HepG2 (cell line): ENCODE data around the gene UTP15. TPM values are rescaled to one million over a fixed set of nuclear protein-coding genes. Genes with fewer than 3 reads are reported as not detected.

ENCODE experiments used
- ATAC-seq: fragments of 200-7000 bp; cut with Tn5 transposase; 3 replicates; pipeline ENCODE4 v1.9.1; 2020; ENCODE audit warnings: mild to moderate bottlenecking, moderate library complexity
- BruUV-seq: library from RNA; stranded (reverse); fragments of 400-500 nt; replicated peaks from 2 replicates; lab custom pipeline; 2021; lab: Mats Ljungman, UMichigan
- CTCF ChIA-PET: fragments of 300-600 bp; formaldehyde crosslinking; extraction: SDS; loops from one replicate; lab custom pipeline; 2021; ENCODE audit warnings: low total read pairs, inconsistent platforms, low intra/inter-chr PET ratio; lab: Yijun Ruan, JAX
- POLR2A ChIA-PET: fragments of 350-600 bp; sonication (Branson Sonifier 250); formaldehyde crosslinking; loops from one replicate; lab custom pipeline; 2020; ENCODE audit warnings: antibody characterized with exemption, inconsistent platforms; lab: Yijun Ruan, JAX
- DNase-seq: peaks from one replicate; pipeline ENCODE4 v3.0.0-alpha.2; 2015; ENCODE audit warnings: low spot score
- FAIRE-seq: peaks from 3 replicates; lab custom pipeline; 2011; peaks lifted over from hg19 to GRCh38; lab: Jason Lieb, UNC
- H2AFZ ChIP-seq: one replicate; pipeline ENCODE4 v1.6.1; 2011; ENCODE audit warnings: low read length, inconsistent platforms
- H3K27ac ChIP-seq: fragments of 300-600 bp; 3 replicates; pipeline ENCODE4 v1.8.0; 2011; ENCODE audit warnings: mixed run types, mild to moderate bottlenecking, mixed read lengths, low read length, inconsistent platforms; ENCODE audit not compliant: insufficient read depth; ENCODE audit errors: extremely low read length
- H3K27me3 ChIP-seq, 2 experiments: fragments of 200-600 bp in 1 of 2; 2 replicates in 1 of 2; 3 replicates in 1 of 2; pipeline versions ENCODE4 v1.6.0 to v1.8.0; 2011; ENCODE audit warnings: low read length in 2 of 2, mild to moderate bottlenecking in 2 of 2, moderate library complexity in 2 of 2, inconsistent platforms in 1 of 2; ENCODE audit not compliant: insufficient read depth in 2 of 2, control insufficient read depth in 1 of 2
- H3K36me3 ChIP-seq, 2 experiments: fragments of 200-600 bp in 1 of 2; replicated peaks in 1 of 2; 2 replicates in 1 of 2; 3 replicates in 1 of 2; pipeline versions ENCODE4 v1.5.1 to v1.8.0; 2011; ENCODE audit warnings: low read length in 2 of 2, inconsistent platforms in 1 of 2; ENCODE audit not compliant: insufficient read depth in 2 of 2, control insufficient read depth in 1 of 2
- H3K4me1 ChIP-seq: 2 replicates; pipeline ENCODE4 v1.5.1; 2012; ENCODE audit warnings: low read length, inconsistent platforms; ENCODE audit not compliant: insufficient read depth
- H3K4me2 ChIP-seq: 2 replicates; pipeline ENCODE4 v1.6.0; 2011; ENCODE audit warnings: low read depth, low read length, inconsistent platforms
- H3K4me3 ChIP-seq, 3 experiments: fragments of 200-600 bp in 1 of 3; sonication (generic), shearing (Covaris generic) in 1 of 3; replicated peaks in 1 of 3; 2 replicates each; pipeline ENCODE4 v1.5.1; 2011 to 2016; ENCODE audit warnings: low read length in 3 of 3, inconsistent platforms in 2 of 3, low read depth in 2 of 3, mild to moderate bottlenecking in 2 of 3, control low read depth in 1 of 3, mixed read lengths in 1 of 3; ENCODE audit not compliant: insufficient read depth in 1 of 3
- H3K79me2 ChIP-seq: one replicate; pipeline ENCODE4 v1.6.1; 2011; ENCODE audit warnings: low read length, inconsistent platforms; ENCODE audit not compliant: insufficient read depth
- H3K9ac ChIP-seq: 2 replicates; pipeline ENCODE4 v1.6.0; 2011; ENCODE audit warnings: mild to moderate bottlenecking, low read depth, low read length, inconsistent platforms; ENCODE audit not compliant: insufficient read depth
- H3K9me3 ChIP-seq: 2 replicates; pipeline ENCODE4 v1.5.1; 2012; ENCODE audit warnings: mild to moderate bottlenecking, low read length
- H4K20me1 ChIP-seq: 2 replicates; pipeline ENCODE4 v1.6.0; 2011; ENCODE audit warnings: inconsistent platforms, mild to moderate bottlenecking, low read length, moderate library complexity; ENCODE audit not compliant: insufficient read depth
- AHR ChIP-seq: IDR thresholded peaks from 2 replicates; pipeline ENCODE4 v1.6.1; 2018; ENCODE audit warnings: missing genetic modification reagents, missing compliant biosample characterization
- ARNT2 ChIP-seq: sonication (generic); formaldehyde crosslinking; IDR thresholded peaks from 2 replicates; pipeline ENCODE4 v1.8.0; 2022; ENCODE audit warnings: mild to moderate bottlenecking, low read depth, missing genetic modification reagents, moderate library complexity
- CENPBD1 ChIP-seq: sonication (generic); formaldehyde crosslinking; IDR thresholded peaks from 2 replicates; pipeline ENCODE4 v1.8.0; 2022; ENCODE audit warnings: missing genetic modification reagents, low read depth, mild to moderate bottlenecking, borderline replicate concordance
- DPF2 ChIP-seq: sonication (generic); formaldehyde crosslinking; IDR thresholded peaks from 2 replicates; pipeline ENCODE4 v1.4.0; 2020; ENCODE audit warnings: mild to moderate bottlenecking, low read depth, missing genetic modification reagents, borderline replicate concordance
- ELF3 ChIP-seq: IDR thresholded peaks from 2 replicates; pipeline ENCODE4 v1.6.1; 2016; ENCODE audit warnings: missing genetic modification reagents, missing compliant biosample characterization
- ETV5 ChIP-seq: IDR thresholded peaks from 2 replicates; pipeline ENCODE4 v1.6.1; 2018; ENCODE audit warnings: missing biosample characterization, missing genetic modification reagents, inconsistent platforms, borderline replicate concordance
- GATAD1 ChIP-seq: IDR thresholded peaks from 2 replicates; pipeline ENCODE4 v1.6.1; 2016; ENCODE audit warnings: missing genetic modification reagents, missing compliant biosample characterization
- HNF4A ChIP-seq: sonication (generic); formaldehyde crosslinking; IDR thresholded peaks from 2 replicates; pipeline ENCODE4 v1.4.0; 2020; ENCODE audit warnings: missing genetic modification reagents
- HNRNPLL ChIP-seq: fragments of 200-400 bp; formaldehyde crosslinking; IDR thresholded peaks from 2 replicates; pipeline ENCODE4 v1.6.1; 2017; ENCODE audit warnings: mild to moderate bottlenecking, low read depth, low read length; ENCODE audit not compliant: poor library complexity, severe bottlenecking
- HOXA9 ChIP-seq: sonication (generic); formaldehyde crosslinking; IDR thresholded peaks from 2 replicates; pipeline ENCODE4 v1.8.1; 2022; ENCODE audit warnings: missing genetic modification reagents, mild to moderate bottlenecking, moderate library complexity, borderline replicate concordance
- MAX ChIP-seq: IDR thresholded peaks from 2 replicates; pipeline ENCODE4 v1.6.1; 2012; ENCODE audit warnings: inconsistent platforms
- MED1 ChIP-seq: sonication (generic); formaldehyde crosslinking; IDR thresholded peaks from 2 replicates; pipeline ENCODE4 v1.4.0; 2020; ENCODE audit warnings: missing genetic modification reagents
- MIER3 ChIP-seq: IDR thresholded peaks from 2 replicates; pipeline ENCODE4 v1.6.1; 2016; ENCODE audit warnings: missing compliant biosample characterization, borderline replicate concordance
- SNRNP70 ChIP-seq: fragments of 200-400 bp; formaldehyde crosslinking; IDR thresholded peaks from 2 replicates; pipeline ENCODE4 v1.6.1; 2017; ENCODE audit warnings: mild to moderate bottlenecking, low read depth, low read length, moderate library complexity
- SRY ChIP-seq: sonication (generic); formaldehyde crosslinking; IDR thresholded peaks from 2 replicates; pipeline ENCODE4 v1.8.0; 2022; ENCODE audit warnings: mild to moderate bottlenecking, missing genetic modification reagents
- TBX3 ChIP-seq: fragments of 450-650 bp; IDR thresholded peaks from 2 replicates; pipeline ENCODE4 v1.6.1; 2017; ENCODE audit warnings: antibody characterized with exemption, mild to moderate bottlenecking, inconsistent platforms, borderline replicate concordance
- ZFP36L1 ChIP-seq: sonication (generic); formaldehyde crosslinking; IDR thresholded peaks from 2 replicates; pipeline ENCODE4 v1.8.0; 2022; ENCODE audit warnings: mild to moderate bottlenecking, missing genetic modification reagents, moderate library complexity
- ZNF337 ChIP-seq: sonication (generic); formaldehyde crosslinking; IDR thresholded peaks from 2 replicates; pipeline ENCODE4 v1.5.1; 2020; ENCODE audit warnings: missing genetic modification reagents, low read depth, mild to moderate bottlenecking, borderline replicate concordance
- ZNF607 ChIP-seq: sonication (generic); formaldehyde crosslinking; IDR thresholded peaks from 2 replicates; pipeline ENCODE4 v1.5.1; 2020; ENCODE audit warnings: missing genetic modification reagents, mild to moderate bottlenecking, borderline replicate concordance
- ZNF740 ChIP-seq: sonication (generic); formaldehyde crosslinking; IDR thresholded peaks from 2 replicates; pipeline ENCODE4 v1.4.0; 2020; ENCODE audit warnings: missing genetic modification reagents
- in situ Hi-C: cut with HindIII; loops from 2 replicates; pipeline ENCODE4 v1.10.0; 2017; ENCODE audit warnings: low pct_unique_long_range_greater_than_20kb; ENCODE audit not compliant: extremely low pct_ligation_motif_present
- intact Hi-C: fragments of 100-400 bp; cut with micrococcal nuclease; formaldehyde crosslinking; loops from one replicate; pipeline ENCODE4 v1.10.0; 2022; ENCODE audit not compliant: unreplicated experiment
- polyA plus RNA-seq, 8 experiments: library from polyadenylated mRNA; depleted of rRNA in 3 of 8; stranded (reverse) in 7 of 8; unstranded in 1 of 8; fragments of >200 nt; fragmentation: Illumina TruSeq in 4 of 8; extraction: Trizol in 4 of 8; gene quantifications; 2 replicates each; pipeline versions ENCODE4 v1.2.1 to v1.2.3, GENCODE V29; 2011 to 2016; ENCODE audit warnings: low read depth in 4 of 8, missing spikeins in 1 of 8, mixed read lengths in 1 of 8; ENCODE audit not compliant: insufficient read depth in 1 of 8
- total RNA-seq, 5 experiments: library from RNA; depleted of rRNA; stranded (reverse); fragments of >200 nt; fragmentation: Illumina TruSeq; extraction: Trizol; gene quantifications; 2 replicates each; pipeline ENCODE4 v1.2.3, GENCODE V29; 2016; ENCODE audit warnings: low read depth in 1 of 5

UTP15 gene
- total and polyA plus RNA-seq, 2 of the 13 experiments (the other 11 are each of a cell fraction or from before 2014, with no cell fraction given): 7.3 to 35.8 TPM

GRCh38 chr5:73629456-73629855 lies 63.9 kb downstream of the UTP15 start:
- H3K27ac ChIP-seq: no peak overlapping the region
- peaks cover 7% of the 10 kb centered on the region for H4K20me1 ChIP-seq
- peaks cover 73% of the 10 kb centered on the region for H3K79me2 ChIP-seq
- H3K36me3 ChIP-seq: no peaks in the 10 kb centered on the region
- no peak for TF ChIP-seq ZFP36L1 (CRISPR knock-in tag)
- TF ChIP-seq ETV5 (CRISPR knock-in tag): no peak
- TF ChIP-seq CENPBD1 (CRISPR knock-in tag): no peak
- TF ChIP-seq GATAD1 (CRISPR knock-in tag): no peak
- no peak for TF ChIP-seq HOXA9 (CRISPR knock-in tag)
- TF ChIP-seq AHR (CRISPR knock-in tag): no peak
- no peak for TF ChIP-seq ELF3 (CRISPR knock-in tag)
- no peak for TF ChIP-seq DPF2
- no peak for TF ChIP-seq TBX3
- no peak for TF ChIP-seq SNRNP70
- no peak for TF ChIP-seq ZNF607 (CRISPR knock-in tag)
- TF ChIP-seq ARNT2 (CRISPR knock-in tag): no peak
- no peak for TF ChIP-seq MED1
- TF ChIP-seq HNF4A (CRISPR knock-in tag): no peak
- TF ChIP-seq HNRNPLL: no peak
- no peak for TF ChIP-seq MAX
- no peak for TF ChIP-seq ZNF337
- no peak for TF ChIP-seq ZNF740 (CRISPR knock-in tag)
- TF ChIP-seq MIER3 (CRISPR knock-in tag): no peak
- no peak for TF ChIP-seq SRY
- no peak overlapping the region for H3K4me3 ChIP-seq
- no peak for DNase-seq
- BruUV-seq: no TSS peak
- intact Hi-C loops: loop anchor here (5.0 kb wide), 2 partner anchors 33 to 63 kb away; no protein-coding TSS in a partner anchor
- H3K4me1 ChIP-seq: peaks cover 75% of the 10 kb centered on the region
- 0 out of 2 replicates have a peak overlapping the region, but pooled peaks have one; percentile 95 for H3K4me2 ChIP-seq
- no peak overlapping the region for H2AFZ ChIP-seq
- H3K9ac ChIP-seq: no peak overlapping the region
- ChIA-PET CTCF (no interaction called here), POLR2A (no interaction called here)
- ATAC-seq: no peak
- H3K9me3 ChIP-seq: no peaks in the 10 kb centered on the region
- in situ Hi-C loops: no loop called here
- FAIRE-seq: no peak
- H3K27me3 ChIP-seq: no peaks in the 10 kb centered on the region; a peak in 1 of 5 replicates
